Upper lobe of left lung (tissue), 4 donors: ENCODE data around the gene GOLPH3.

Experiments used
- CTCF ChIP-seq, 6 experiments: fragments of 450-650 bp in 4 of 6; fragments of 200-600 bp in 2 of 6; sonication (generic) in 2 of 6; IDR thresholded peaks; one replicate each; pipeline ENCODE4 v1.5.1; 2016 to 2019; ENCODE audit warnings: antibody characterized with exemption in 6 of 6
- EP300 ChIP-seq, 4 donors: sonication (generic); formaldehyde crosslinking; IDR thresholded peaks; one replicate each; pipeline ENCODE4 v1.5.1; 2017; ENCODE audit warnings: antibody characterized with exemption in 4 of 4, control low read depth in 2 of 4
- POLR2A ChIP-seq, 4 donors: fragments of 450-650 bp; IDR thresholded peaks; one replicate each; pipeline ENCODE4 v1.5.1; 2016 to 2017; ENCODE audit warnings: antibody characterized with exemption in 4 of 4, mild to moderate bottlenecking in 2 of 4
- POLR2AphosphoS5 ChIP-seq, 2 donors: sonication (generic); formaldehyde crosslinking; IDR thresholded peaks; one replicate each; pipeline ENCODE4 v1.5.1; 2017; ENCODE audit warnings: antibody characterized with exemption in 2 of 2

GRCh38 chr5:32143617-32144377 lies 30.3 kb downstream of the GOLPH3 start:
- TF ChIP-seq CTCF (IDR thresholded peaks at IDR 0.05) (no peak), POLR2AphosphoS5 (IDR thresholded peaks at IDR 0.05) (no peak), EP300 (IDR thresholded peaks at IDR 0.05) (no peak), POLR2A (IDR thresholded peaks at IDR 0.05) (no peak)
